A673 (cell line): ENCODE data around the gene IL17B. TPM values are rescaled to one million over a fixed set of nuclear protein-coding genes. Genes with fewer than 3 reads are reported as not detected.

Experiments
- BruUV-seq: library from RNA; stranded (reverse); fragments of 400-500 nt; replicated peaks from 2 replicates; lab custom pipeline; 2021; lab: Mats Ljungman, UMichigan
- CTCF ChIA-PET: fragments of 300-600 bp; sonication (Branson Sonifier 250); formaldehyde crosslinking; loops from one replicate; lab custom pipeline; 2022; ENCODE audit warnings: antibody characterized with exemption; lab: Charles Lee
- POLR2A ChIA-PET: fragments of 300-600 bp; sonication (Branson Sonifier 250); formaldehyde crosslinking; loops from one replicate; lab custom pipeline; 2022; ENCODE audit warnings: antibody characterized with exemption; ENCODE audit not compliant: low non-redundant PET; lab: Charles Lee
- DNase-seq: peaks from one replicate; pipeline ENCODE4 v3.0.0-alpha.2; 2015; ENCODE audit warnings: low spot score
- H3K27ac ChIP-seq: fragments of 200-600 bp; sonication (generic); 2 replicates; pipeline ENCODE4 v1.5.1; 2016; ENCODE audit warnings: mixed run types, low read depth, mild to moderate bottlenecking, mixed read lengths, antibody characterized with exemption, low read length; ENCODE audit not compliant: poor library complexity, severe bottlenecking
- H3K27me3 ChIP-seq: fragments of 200-600 bp; sonication (generic); replicated peaks from 2 replicates; pipeline ENCODE4 v1.6.1; 2017; ENCODE audit warnings: mixed run types, low read depth, mild to moderate bottlenecking, mixed read lengths, antibody characterized with exemption, low read length; ENCODE audit not compliant: insufficient read depth, poor library complexity
- H3K36me3 ChIP-seq: fragments of 200-600 bp; sonication (generic); 2 replicates; pipeline ENCODE4 v1.6.1; 2016; ENCODE audit warnings: mixed run types, mild to moderate bottlenecking, mixed read lengths, antibody characterized with exemption, low read length; ENCODE audit not compliant: insufficient read depth, poor library complexity, severe bottlenecking
- H3K4me1 ChIP-seq: fragments of 200-600 bp; sonication (generic); 2 replicates; pipeline ENCODE4 v1.6.1; 2017; ENCODE audit warnings: mixed run types, mild to moderate bottlenecking, mixed read lengths, antibody characterized with exemption, low read length; ENCODE audit not compliant: insufficient read depth, poor library complexity, severe bottlenecking
- H3K4me3 ChIP-seq: fragments of 200-600 bp; sonication (generic); 2 replicates; pipeline ENCODE4 v1.5.1; 2016; ENCODE audit warnings: low read depth, mixed run types, mild to moderate bottlenecking, mixed read lengths, low read length; ENCODE audit not compliant: poor library complexity, severe bottlenecking
- H3K9me3 ChIP-seq: fragments of 200-600 bp; sonication (generic); 2 replicates; pipeline ENCODE4 v1.6.1; 2016; ENCODE audit warnings: mixed run types, low read depth, mild to moderate bottlenecking, mixed read lengths, antibody characterized with exemption, low read length; ENCODE audit not compliant: poor library complexity, severe bottlenecking
- CTCF ChIP-seq: fragments of 300-800, 200-600 bp; sonication (generic); conservative IDR thresholded peaks from 2 replicates; pipeline ENCODE4 v1.5.1; 2017; ENCODE audit warnings: low read depth, mild to moderate bottlenecking, antibody characterized with exemption, low read length, moderate library complexity, mixed read lengths
- EZH2 ChIP-seq: fragments of 200-600 bp; sonication (generic); IDR thresholded peaks from 2 replicates; pipeline ENCODE4 v1.6.1; 2017; ENCODE audit warnings: borderline replicate concordance, low read depth, mild to moderate bottlenecking, mixed read lengths, antibody characterized with exemption, low read length; ENCODE audit not compliant: poor library complexity, severe bottlenecking
- intact Hi-C: fragments of 100-400 bp; cut with micrococcal nuclease; formaldehyde crosslinking; loops from one replicate; pipeline ENCODE4 v1.10.0; 2022; ENCODE audit not compliant: unreplicated experiment
- total RNA-seq: library from RNA; stranded (reverse); gene quantifications from 2 replicates; pipeline ENCODE4 v1.2.3, GENCODE V29; 2021

IL17B gene
- total RNA-seq, 1 experiment from 2014 or later = not detected

GRCh38 chr5:149381986-149382338, 2.9 kb upstream of the IL17B start:
- intact Hi-C loops = loop anchor here (1.0 kb wide), 3 partner anchors 49 to 182 kb away; no protein-coding TSS in a partner anchor
- ChIA-PET CTCF (interaction anchor here (0.5 to 2.6 kb wide), 5 partner anchors 9 to 180 kb away, joined by 3 to 18 read pairs (median 3); no protein-coding TSS in a partner anchor), POLR2A (no interaction called here)
- Histone ChIP-seq H3K4me3 (no peak overlapping the region), H3K4me1 (no peaks in the 10 kb centered on the region), H3K36me3 (no peaks in the 10 kb centered on the region), H3K27ac (no peak overlapping the region), H3K9me3 (no peaks in the 10 kb centered on the region), H3K27me3 (no peaks in the 10 kb centered on the region)
- BruUV-seq = no TSS peak
- peak; percentile 62 for DNase-seq
- TF ChIP-seq CTCF (peak; percentile 95), EZH2 (no peak)

- no peak overlapping the region for H3K4me3 ChIP-seq
- no peaks in the 10 kb centered on the region for H3K9me3 ChIP-seq
- DNase-seq = no peak
- H3K27me3 ChIP-seq = no peaks in the 10 kb centered on the region
- ChIA-PET POLR2A (no interaction called here), CTCF (interaction anchor here (0.5 to 2.6 kb wide), 4 partner anchors 8 to 180 kb away, joined by 3 to 18 read pairs (median 4); no protein-coding TSS in a partner anchor)
- TF ChIP-seq EZH2 (no peak), CTCF (no peak)
- H3K4me1 ChIP-seq = no peaks in the 10 kb centered on the region
- BruUV-seq = no TSS peak
- H3K27ac ChIP-seq = no peak overlapping the region
- intact Hi-C loops = loop anchor here (1.0 kb wide), 1 partner anchor 53 kb away; no protein-coding TSS in a partner anchor
- H3K36me3 ChIP-seq = no peaks in the 10 kb centered on the region
These were observed 2.3 kb upstream of the IL17B start for GRCh38 chr5:149381261-149381985.

- no peaks in the 10 kb centered on the region for H3K27me3 ChIP-seq
- intact Hi-C loops = loop anchor here (1.0 kb wide), 1 partner anchor 54 kb away; no protein-coding TSS in a partner anchor
- DNase-seq = no peak
- ChIA-PET POLR2A (no interaction called here), CTCF (interaction anchor here (2.6 kb wide), 1 partner anchor 54 kb away, joined by 18 read pairs; no protein-coding TSS in a partner anchor)
- TF ChIP-seq CTCF = no peak
- TF ChIP-seq EZH2 = no peak
- no peaks in the 10 kb centered on the region for H3K9me3 ChIP-seq
- no TSS peak for BruUV-seq
- H3K4me3 ChIP-seq = no peak overlapping the region
- H3K36me3 ChIP-seq = no peaks in the 10 kb centered on the region
- no peaks in the 10 kb centered on the region for H3K4me1 ChIP-seq
- no peak overlapping the region for H3K27ac ChIP-seq
These were observed 1.5 kb upstream of the IL17B start for GRCh38 chr5:149380466-149381121.
